GM12878 (cell line): ENCODE measurements around the gene ZNF462. TPM values are rescaled to one million over a fixed set of nuclear protein-coding genes. Genes with fewer than 3 reads are reported as not detected.

Experiments
- ATAC-seq: fragments of 200-7000 bp; cut with Tn5 transposase; 3 replicates; pipeline ENCODE4 v1.9.1; 2020; ENCODE audit warnings: mild to moderate bottlenecking, moderate library complexity
- BruUV-seq: library from RNA; stranded (reverse); fragments of 400-500 nt; replicated peaks from 2 replicates; lab custom pipeline; 2021; lab: Mats Ljungman, UMichigan
- CTCF ChIA-PET: fragments of 300-600 bp; sonication (Branson Sonifier 250); formaldehyde crosslinking; extraction: SDS; loops from one replicate; lab custom pipeline; 2021; ENCODE audit warnings: inconsistent platforms; lab: Yijun Ruan, JAX
- POLR2A ChIA-PET: fragments of 350-600 bp; formaldehyde crosslinking; extraction: SDS; loops from one replicate; lab custom pipeline; 2021; ENCODE audit warnings: inconsistent platforms; lab: Charles Lee
- RAD21 ChIA-PET: fragments of 300-600 bp; sonication (Branson Sonifier 250); formaldehyde crosslinking; loops from one replicate; lab custom pipeline; 2023; ENCODE audit warnings: antibody characterized with exemption; ENCODE audit not compliant: unreplicated experiment; lab: Charles Lee
- SMC1A ChIA-PET: fragments of 300-600 bp; sonication (Branson Sonifier 250); formaldehyde crosslinking; loops from one replicate; lab custom pipeline; 2023; ENCODE audit not compliant: unreplicated experiment, uncharacterized antibody; lab: Charles Lee
- DNase-seq: peaks from one replicate; pipeline ENCODE4 v3.0.0-alpha.2; 2011; ENCODE audit warnings: low read depth, low spot score
- FAIRE-seq: peaks from 3 replicates; lab custom pipeline; 2011; peaks lifted over from hg19 to GRCh38; lab: Jason Lieb, UNC
- H2AFZ ChIP-seq: 2 replicates; pipeline ENCODE4 v1.6.0; 2011; ENCODE audit warnings: low read depth, low read length, control low read depth; ENCODE audit not compliant: control insufficient read depth
- H3K27ac ChIP-seq: 2 replicates; pipeline ENCODE4 v1.5.1; 2011; ENCODE audit warnings: control low read depth; ENCODE audit not compliant: control insufficient read depth, insufficient read depth
- H3K27me3 ChIP-seq, 2 experiments: replicated peaks in 1 of 2; 2 replicates each; pipeline versions ENCODE4 v1.6.0 to v1.6.1; 2011; ENCODE audit warnings: low read length in 1 of 2; ENCODE audit not compliant: control insufficient read depth in 2 of 2, insufficient read depth in 2 of 2
- H3K36me3 ChIP-seq, 2 experiments: 2 replicates each; pipeline ENCODE4 v1.5.1; 2011; ENCODE audit warnings: low read length in 1 of 2; ENCODE audit not compliant: control insufficient read depth in 2 of 2, insufficient read depth in 2 of 2
- H3K4me1 ChIP-seq: 2 replicates; pipeline ENCODE4 v1.6.1; 2011; ENCODE audit warnings: mild to moderate bottlenecking, low read length, moderate library complexity, mixed read lengths; ENCODE audit not compliant: control insufficient read depth, insufficient read depth
- H3K4me2 ChIP-seq: 2 replicates; pipeline ENCODE4 v1.6.0; 2011; ENCODE audit warnings: control low read depth; ENCODE audit not compliant: control insufficient read depth, insufficient read depth
- H3K4me3 ChIP-seq: fragments of 200-600 bp; sonication (generic); 2 replicates; pipeline ENCODE4 v1.5.1; 2016
- H3K79me2 ChIP-seq: 2 replicates; pipeline ENCODE4 v1.6.0; 2011; ENCODE audit warnings: low read length; ENCODE audit not compliant: control insufficient read depth, insufficient read depth
- H3K9ac ChIP-seq: 2 replicates; pipeline ENCODE4 v1.8.0; 2011; ENCODE audit warnings: low read length, control low read depth, mixed read lengths; ENCODE audit not compliant: control insufficient read depth, insufficient read depth
- H3K9me3 ChIP-seq: replicated peaks from 3 replicates; pipeline ENCODE4 v1.5.1; 2011; ENCODE audit warnings: mild to moderate bottlenecking, low read length; ENCODE audit not compliant: control insufficient read depth, insufficient read depth
- H4K20me1 ChIP-seq: 2 replicates; pipeline ENCODE4 v1.6.0; 2011; ENCODE audit not compliant: control insufficient read depth, insufficient read depth
- BMI1 ChIP-seq: fragments of 450-650 bp; IDR thresholded peaks from 2 replicates; pipeline ENCODE4 v1.6.1; 2016; ENCODE audit warnings: mild to moderate bottlenecking, moderate library complexity, borderline replicate concordance
- CREM ChIP-seq: IDR thresholded peaks from 2 replicates; pipeline ENCODE4 v1.6.1; 2014; ENCODE audit warnings: antibody characterized with exemption, low read depth
- NRF1 ChIP-seq: conservative IDR thresholded peaks from 2 replicates; pipeline ENCODE4 v1.6.1; 2011; ENCODE audit warnings: mild to moderate bottlenecking, low read depth, low read length, improper control_type of control experiment
- PML ChIP-seq: IDR thresholded peaks from 2 replicates; pipeline ENCODE4 v1.6.1; 2012; ENCODE audit warnings: low read length, inconsistent platforms
- RAD51 ChIP-seq: fragments of 450-650 bp; IDR thresholded peaks from 2 replicates; pipeline ENCODE4 v1.6.1; 2016; ENCODE audit warnings: moderate library complexity, mild to moderate bottlenecking, inconsistent platforms
- STAT3 ChIP-seq: IDR thresholded peaks from 2 replicates; pipeline ENCODE4 v1.6.1; 2011; ENCODE audit warnings: low read depth, low read length, improper control_type of control experiment
- WGBS: methylation state at CpG from one replicate; pipeline ENCODE4 v1.1.6; 2016; ENCODE audit warnings: low lambda C conversion rate; ENCODE audit not compliant: insufficient replicate concordance, insufficient coverage; ENCODE audit errors: missing lambda C conversion rate; 5-methylcytosine and 5-hydroxymethylcytosine counted together
- in situ Hi-C: fragments of 300-500 bp; cut with MboI; formaldehyde crosslinking; loops from 9 replicates; pipeline ENCODE4 v1.14.3; 2018; ENCODE audit warnings: mixed read lengths
- intact Hi-C: fragments of 100-400 bp; cut with micrococcal nuclease; formaldehyde crosslinking; loops from one replicate; pipeline ENCODE4 v1.14.2; 2022; ENCODE audit not compliant: unreplicated experiment
- polyA plus RNA-seq, 11 experiments: library from polyadenylated mRNA; depleted of rRNA in 4 of 11; unstranded in 6 of 11; stranded (reverse) in 5 of 11; fragments of >200 nt; fragmentation: Nextera tagmentation in 4 of 11; fragmentation: Illumina TruSeq in 1 of 11; extraction: Ambion mirVana in 4 of 11; extraction: Trizol in 1 of 11; gene quantifications; 1 replicate in 1 of 11; 2 replicates in 10 of 11; pipeline versions ENCODE4 v1.2.1 to v1.2.3, GENCODE V29; 2011 to 2016; ENCODE audit warnings: inconsistent platforms in 2 of 11, missing spikeins in 2 of 11, low read depth in 1 of 11
- total RNA-seq, 4 experiments: library from RNA; depleted of rRNA in 3 of 4; stranded (reverse); fragments of >200 nt in 3 of 4; fragmentation: Illumina TruSeq in 1 of 4; extraction: Trizol in 1 of 4; gene quantifications; 2 replicates each; pipeline versions ENCODE4 v1.2.1 to v1.2.3, GENCODE V29; 2013 to 2021
- TF ChIP-seq, protein P1 (sequence below): IDR thresholded peaks from 2 replicates; pipeline ENCODE4 v1.6.1; 2012; ENCODE audit warnings: mild to moderate bottlenecking, low read depth, low read length
- TF ChIP-seq, protein P2 (sequence below): fragments of 450-650 bp; IDR thresholded peaks from 2 replicates; pipeline ENCODE4 v1.6.1; 2016; ENCODE audit warnings: mild to moderate bottlenecking

The ZNF462 gene
- total and polyA plus RNA-seq, 10 of the 15 experiments (the other 5 are each of a cell fraction or from before 2014, with no cell fraction given) = 0.27 to 13.7 (median 0.55) TPM

DNA sequence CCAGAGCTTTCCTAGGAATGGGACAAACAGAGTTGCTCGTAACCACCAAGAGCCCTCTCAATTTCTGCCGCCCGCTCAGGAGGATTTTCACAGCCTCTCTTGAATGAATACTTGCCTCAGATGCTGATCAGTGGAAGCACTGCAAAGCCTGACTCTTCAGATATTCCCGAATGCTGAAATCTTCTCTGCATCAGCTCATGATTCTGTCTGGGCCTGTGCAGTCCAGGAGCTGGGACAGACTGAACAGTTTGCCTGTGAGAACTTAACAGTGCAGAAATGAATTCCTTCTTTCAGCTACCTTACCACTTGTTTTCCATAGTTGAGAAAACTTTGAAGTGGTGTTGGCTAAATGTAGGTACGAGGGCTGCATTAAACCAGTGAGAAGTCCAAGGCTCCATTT, 17.1 kb downstream of the ZNF462 start:
- SMC1A ChIA-PET = interaction anchor here (0.7 to 19.8 kb wide), 7 partner anchors 4 to 101 kb away, joined by 3 to 219 read pairs (median 4); partner anchors contain the start of gene ZNF462
- Histone ChIP-seq H3K36me3 (no peaks in the 10 kb centered on the region), H2AFZ (no peak overlapping the region), H3K79me2 (no peaks in the 10 kb centered on the region), H3K9me3 (no peaks in the 10 kb centered on the region; the same call in 2 of the 3 replicates), H3K27me3 (no peaks in the 10 kb centered on the region), H3K4me1 (no peaks in the 10 kb centered on the region)
- in situ Hi-C loops = no loop called here
- intact Hi-C loops = no loop called here
- RAD21 ChIA-PET = interaction anchor here (0.8 to 1.2 kb wide), 2 partner anchors 12 to 41 kb away, joined by 4 read pairs; no protein-coding TSS in a partner anchor
- no TSS peak for BruUV-seq
- ATAC-seq = no peak
- TF ChIP-seq STAT3 (no peak), BMI1 (no peak), CREM (no peak), NRF1 (no peak), RAD51 (no peak), PML (no peak)
- TF ChIP-seq, protein P1, sequence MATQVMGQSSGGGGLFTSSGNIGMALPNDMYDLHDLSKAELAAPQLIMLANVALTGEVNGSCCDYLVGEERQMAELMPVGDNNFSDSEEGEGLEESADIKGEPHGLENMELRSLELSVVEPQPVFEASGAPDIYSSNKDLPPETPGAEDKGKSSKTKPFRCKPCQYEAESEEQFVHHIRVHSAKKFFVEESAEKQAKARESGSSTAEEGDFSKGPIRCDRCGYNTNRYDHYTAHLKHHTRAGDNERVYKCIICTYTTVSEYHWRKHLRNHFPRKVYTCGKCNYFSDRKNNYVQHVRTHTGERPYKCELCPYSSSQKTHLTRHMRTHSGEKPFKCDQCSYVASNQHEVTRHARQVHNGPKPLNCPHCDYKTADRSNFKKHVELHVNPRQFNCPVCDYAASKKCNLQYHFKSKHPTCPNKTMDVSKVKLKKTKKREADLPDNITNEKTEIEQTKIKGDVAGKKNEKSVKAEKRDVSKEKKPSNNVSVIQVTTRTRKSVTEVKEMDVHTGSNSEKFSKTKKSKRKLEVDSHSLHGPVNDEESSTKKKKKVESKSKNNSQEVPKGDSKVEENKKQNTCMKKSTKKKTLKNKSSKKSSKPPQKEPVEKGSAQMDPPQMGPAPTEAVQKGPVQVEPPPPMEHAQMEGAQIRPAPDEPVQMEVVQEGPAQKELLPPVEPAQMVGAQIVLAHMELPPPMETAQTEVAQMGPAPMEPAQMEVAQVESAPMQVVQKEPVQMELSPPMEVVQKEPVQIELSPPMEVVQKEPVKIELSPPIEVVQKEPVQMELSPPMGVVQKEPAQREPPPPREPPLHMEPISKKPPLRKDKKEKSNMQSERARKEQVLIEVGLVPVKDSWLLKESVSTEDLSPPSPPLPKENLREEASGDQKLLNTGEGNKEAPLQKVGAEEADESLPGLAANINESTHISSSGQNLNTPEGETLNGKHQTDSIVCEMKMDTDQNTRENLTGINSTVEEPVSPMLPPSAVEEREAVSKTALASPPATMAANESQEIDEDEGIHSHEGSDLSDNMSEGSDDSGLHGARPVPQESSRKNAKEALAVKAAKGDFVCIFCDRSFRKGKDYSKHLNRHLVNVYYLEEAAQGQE = no peak
- TF ChIP-seq, protein P2, sequence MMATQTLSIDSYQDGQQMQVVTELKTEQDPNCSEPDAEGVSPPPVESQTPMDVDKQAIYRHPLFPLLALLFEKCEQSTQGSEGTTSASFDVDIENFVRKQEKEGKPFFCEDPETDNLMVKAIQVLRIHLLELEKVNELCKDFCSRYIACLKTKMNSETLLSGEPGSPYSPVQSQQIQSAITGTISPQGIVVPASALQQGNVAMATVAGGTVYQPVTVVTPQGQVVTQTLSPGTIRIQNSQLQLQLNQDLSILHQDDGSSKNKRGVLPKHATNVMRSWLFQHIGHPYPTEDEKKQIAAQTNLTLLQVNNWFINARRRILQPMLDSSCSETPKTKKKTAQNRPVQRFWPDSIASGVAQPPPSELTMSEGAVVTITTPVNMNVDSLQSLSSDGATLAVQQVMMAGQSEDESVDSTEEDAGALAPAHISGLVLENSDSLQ = no peak
- TF ChIP-seq, all 136 proteins: peak for 0
- Histone ChIP-seq H3K27ac (no peak overlapping the region), H3K4me3 (no peak overlapping the region), H4K20me1 (no peaks in the 10 kb centered on the region), H3K4me2 (no peak overlapping the region), H3K9ac (no peak overlapping the region)
- ChIA-PET POLR2A (interaction anchor here (0.8 to 2.3 kb wide), 2 partner anchors 9 to 14 kb away, joined by 3 to 5 read pairs; no protein-coding TSS in a partner anchor), CTCF (interaction anchor here (0.5 to 2.7 kb wide), 7 partner anchors 8 to 1255 kb away, joined by 3 to 7 read pairs (median 3); no protein-coding TSS in a partner anchor)
- 35% methylated on average over 5 of the region's 5 CpGs for WGBS
- no peak for FAIRE-seq
- no peak for DNase-seq
